Body of pancreas (tissue), 4 donors: Measurements from ENCODE around the gene UFM1. TPM values are rescaled to one million over a fixed set of nuclear protein-coding genes. Genes with fewer than 3 reads are reported as not detected.
"Not testable (repeated sequence)": the region's sequence is repeated elsewhere in the genome, so short reads cannot be mapped to it uniquely, and the experiment has no call there.

Experiments
- ATAC-seq: fragments of 150-250 bp; one replicate; pipeline ENCODE4 v1.9.1; 2016
- DNase-seq, 4 donors: peaks; one replicate each; pipeline ENCODE4 v3.0.0-alpha.2; 2019
- H3K27ac ChIP-seq, 4 donors: fragments of 200-600 bp; sonication (generic); 1 replicate in 3 of 4; 2 replicates in 1 of 4; pipeline versions ENCODE4 v1.5.1 to v1.6.1; 2016 to 2019; ENCODE audit warnings: mild to moderate bottlenecking in 1 of 4, mixed read lengths in 1 of 4, moderate library complexity in 1 of 4
- H3K27me3 ChIP-seq, 2 donors: fragments of 200-600 bp; sonication (generic); one replicate each; pipeline ENCODE4 v1.6.0; 2016; ENCODE audit warnings: mild to moderate bottlenecking in 1 of 2
- H3K36me3 ChIP-seq, 2 donors: fragments of 200-600 bp; sonication (generic); replicated peaks in 1 of 2; 2 replicates each; pipeline ENCODE4 v1.5.1; 2016; ENCODE audit warnings: low read depth in 2 of 2; ENCODE audit not compliant: insufficient read depth in 1 of 2
- H3K4me1 ChIP-seq: fragments of 200-600 bp; sonication (generic); one replicate; pipeline ENCODE4 v1.6.0; 2016
- H3K4me3 ChIP-seq, 2 donors: fragments of 200-600 bp; sonication (generic); 1 replicate in 1 of 2; 2 replicates in 1 of 2; pipeline ENCODE4 v1.5.1; 2016 to 2019
- H3K9me3 ChIP-seq, 3 donors: fragments of 200-600 bp; sonication (generic); 1 replicate in 2 of 3; 2 replicates in 1 of 3; pipeline ENCODE4 v1.5.1; 2016
- POLR2A ChIP-seq, 3 donors: fragments of 450-650 bp; IDR thresholded peaks; one replicate each; pipeline ENCODE4 v1.6.1; 2016; ENCODE audit warnings: antibody characterized with exemption in 3 of 3, mild to moderate bottlenecking in 2 of 3
- WGBS, 2 donors: methylation state at CpG; one replicate each; pipeline ENCODE4 v1.1.5; 2017; 5-methylcytosine and 5-hydroxymethylcytosine counted together
- intact Hi-C: fragments of 100-400 bp; cut with DNase I; formaldehyde crosslinking; loops from one replicate; pipeline ENCODE4 v1.15.1; 2023
- total RNA-seq, 2 donors: library from RNA; depleted of rRNA; stranded (reverse); fragments of >200 nt; gene quantifications; one replicate each; pipeline ENCODE4 v1.1.0, GENCODE V29; 2016
- TF ChIP-seq, protein P1 (sequence below), 7 experiments: fragments of 450-650 bp in 4 of 7; fragments of 200-600 bp in 3 of 7; sonication (generic) in 3 of 7; IDR thresholded peaks; one replicate each; pipeline ENCODE4 v1.5.1; 2016 to 2019; ENCODE audit warnings: antibody characterized with exemption in 7 of 7

Gene UFM1
- total RNA-seq, 2 donors from 2014 or later = 44.8 to 65.9 TPM

DNA sequence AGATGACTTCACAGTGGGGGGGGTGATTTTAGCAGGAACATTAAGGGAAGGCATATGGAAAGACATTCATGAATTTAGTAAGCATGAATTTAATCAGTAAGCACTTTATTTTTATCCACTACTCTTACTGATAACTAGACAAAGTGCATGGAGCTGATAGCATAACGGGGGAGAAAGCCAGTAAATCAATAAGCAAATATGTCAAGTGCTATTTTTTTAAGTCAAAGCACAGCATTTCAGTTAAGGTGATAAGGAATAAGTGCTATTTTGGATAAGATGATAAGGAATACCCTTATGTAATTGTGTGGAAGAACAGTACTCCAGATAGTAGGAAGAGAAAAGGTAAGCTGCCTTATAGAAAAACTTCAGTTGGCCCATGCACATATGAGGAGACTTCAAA, 19.4 kb downstream of the UFM1 start:
- Histone ChIP-seq H3K4me3 (no peak overlapping the region), H3K9me3 (no peaks in the 10 kb centered on the region), H3K4me1 (no peaks in the 10 kb centered on the region), H3K36me3 (no peaks in the 10 kb centered on the region), H3K27me3 (no peaks in the 10 kb centered on the region), H3K27ac (no peak overlapping the region)
- no peak for ATAC-seq
- TF ChIP-seq, protein P1, sequence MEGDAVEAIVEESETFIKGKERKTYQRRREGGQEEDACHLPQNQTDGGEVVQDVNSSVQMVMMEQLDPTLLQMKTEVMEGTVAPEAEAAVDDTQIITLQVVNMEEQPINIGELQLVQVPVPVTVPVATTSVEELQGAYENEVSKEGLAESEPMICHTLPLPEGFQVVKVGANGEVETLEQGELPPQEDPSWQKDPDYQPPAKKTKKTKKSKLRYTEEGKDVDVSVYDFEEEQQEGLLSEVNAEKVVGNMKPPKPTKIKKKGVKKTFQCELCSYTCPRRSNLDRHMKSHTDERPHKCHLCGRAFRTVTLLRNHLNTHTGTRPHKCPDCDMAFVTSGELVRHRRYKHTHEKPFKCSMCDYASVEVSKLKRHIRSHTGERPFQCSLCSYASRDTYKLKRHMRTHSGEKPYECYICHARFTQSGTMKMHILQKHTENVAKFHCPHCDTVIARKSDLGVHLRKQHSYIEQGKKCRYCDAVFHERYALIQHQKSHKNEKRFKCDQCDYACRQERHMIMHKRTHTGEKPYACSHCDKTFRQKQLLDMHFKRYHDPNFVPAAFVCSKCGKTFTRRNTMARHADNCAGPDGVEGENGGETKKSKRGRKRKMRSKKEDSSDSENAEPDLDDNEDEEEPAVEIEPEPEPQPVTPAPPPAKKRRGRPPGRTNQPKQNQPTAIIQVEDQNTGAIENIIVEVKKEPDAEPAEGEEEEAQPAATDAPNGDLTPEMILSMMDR (IDR thresholded peaks at IDR 0.05) = no peak
- TF ChIP-seq POLR2A (IDR thresholded peaks at IDR 0.05) = no peak
- intact Hi-C loops = no loop called here
- 13 to 15% methylated on average over 1 of the region's 1 CpG for WGBS, 2 donors
- no peak for DNase-seq

DNA sequence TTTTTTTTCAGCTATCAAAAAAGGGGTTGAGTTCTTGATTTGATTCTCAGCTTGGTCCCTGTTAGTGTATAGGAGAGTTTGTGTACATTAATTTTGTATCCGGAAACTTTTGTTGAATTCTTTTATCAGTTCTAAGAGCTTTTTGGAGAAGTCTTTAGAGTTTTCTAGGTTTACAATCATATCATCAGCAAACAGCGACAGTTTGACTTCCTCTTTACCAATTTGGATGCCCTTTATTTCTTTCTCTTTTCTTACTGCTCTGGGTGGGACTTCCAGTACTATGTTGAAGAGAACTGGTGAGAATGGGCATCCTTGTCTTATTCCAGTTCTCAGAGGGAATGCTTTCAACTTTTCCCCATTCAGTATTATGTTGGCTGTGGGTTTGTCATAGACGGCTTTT, 20.4 kb downstream of the UFM1 start:
- DNase-seq, H3K9me3 ChIP-seq, H3K27ac ChIP-seq, H3K36me3 ChIP-seq, ATAC-seq, H3K4me1 ChIP-seq, H3K4me3 ChIP-seq, intact Hi-C loops, H3K27me3 ChIP-seq: not testable (repeated sequence)
- WGBS, 2 donors = 72 to 85% methylated on average over 3 of the region's 3 CpGs

DNA sequence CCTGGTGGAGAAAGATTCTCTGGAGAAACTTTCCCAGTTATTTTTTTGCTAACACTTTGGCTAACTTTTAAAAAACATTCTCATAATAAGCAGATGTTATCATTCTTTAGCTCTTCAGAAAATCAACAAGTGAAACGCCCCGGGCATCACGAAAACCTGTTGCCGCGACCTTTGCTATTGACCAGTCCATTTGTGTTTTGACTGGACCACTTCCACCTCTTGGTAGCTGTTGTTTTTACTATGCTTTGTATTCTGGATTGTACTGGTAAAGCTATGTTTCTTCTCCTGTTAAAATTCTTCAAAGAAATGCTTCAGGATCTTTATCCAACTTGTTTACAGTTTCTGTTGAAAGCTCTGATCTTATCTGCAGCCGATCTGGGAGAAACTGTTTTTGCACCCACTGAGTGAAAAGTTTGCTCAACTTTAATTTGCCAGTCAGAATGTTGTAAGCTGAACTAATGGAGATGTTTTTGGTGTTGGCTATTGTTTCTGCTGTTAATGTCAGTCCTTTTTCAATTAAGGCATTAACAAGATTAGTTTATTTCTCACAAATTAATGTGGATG, 23.3 kb downstream of the UFM1 start:
- TF ChIP-seq, protein P1 (IDR thresholded peaks at IDR 0.05) = no peak
- TF ChIP-seq POLR2A (IDR thresholded peaks at IDR 0.05) = no peak
- no peak for ATAC-seq
- no peaks in the 10 kb centered on the region for H3K36me3 ChIP-seq
- no peaks in the 10 kb centered on the region for H3K9me3 ChIP-seq
- H3K4me3 ChIP-seq = no peak overlapping the region
- DNase-seq = no peak
- intact Hi-C loops = no loop called here
- no peak overlapping the region for H3K27ac ChIP-seq
- 37 to 38% methylated on average over 6 of the region's 6 CpGs for WGBS, 2 donors
- no peaks in the 10 kb centered on the region for H3K4me1 ChIP-seq
- no peaks in the 10 kb centered on the region for H3K27me3 ChIP-seq

DNA sequence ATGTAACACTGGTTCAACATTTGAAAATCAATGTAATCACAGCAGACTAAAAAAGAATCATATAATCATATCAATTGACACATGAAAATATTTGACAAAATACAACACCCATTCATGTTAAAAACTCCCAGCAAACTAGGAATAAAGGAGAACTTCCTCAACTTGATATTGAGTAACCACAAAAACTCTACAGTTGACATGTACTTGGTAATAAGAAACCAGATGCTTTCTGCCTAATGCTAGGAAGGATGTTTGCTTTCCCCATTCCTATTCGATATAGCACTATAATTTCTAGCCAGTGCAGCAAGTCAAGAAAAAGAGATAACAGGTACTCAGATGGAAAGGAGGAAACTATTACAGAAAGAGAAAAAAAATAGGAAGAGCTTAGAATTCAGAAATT, 26.9 kb downstream of the UFM1 start:
- no peak overlapping the region for H3K4me3 ChIP-seq
- TF ChIP-seq, protein P1 (IDR thresholded peaks at IDR 0.05) = no peak
- TF ChIP-seq POLR2A (IDR thresholded peaks at IDR 0.05) = no peak
- no peaks in the 10 kb centered on the region for H3K9me3 ChIP-seq
- ATAC-seq = no peak
- DNase-seq = no peak
- H3K27me3 ChIP-seq = no peaks in the 10 kb centered on the region
- intact Hi-C loops = no loop called here
- H3K27ac ChIP-seq = no peak overlapping the region
- 0% methylated on average over 1 of the region's 1 CpG for WGBS, 2 donors
- H3K4me1 ChIP-seq = no peaks in the 10 kb centered on the region
- H3K36me3 ChIP-seq = no peaks in the 10 kb centered on the region

DNA sequence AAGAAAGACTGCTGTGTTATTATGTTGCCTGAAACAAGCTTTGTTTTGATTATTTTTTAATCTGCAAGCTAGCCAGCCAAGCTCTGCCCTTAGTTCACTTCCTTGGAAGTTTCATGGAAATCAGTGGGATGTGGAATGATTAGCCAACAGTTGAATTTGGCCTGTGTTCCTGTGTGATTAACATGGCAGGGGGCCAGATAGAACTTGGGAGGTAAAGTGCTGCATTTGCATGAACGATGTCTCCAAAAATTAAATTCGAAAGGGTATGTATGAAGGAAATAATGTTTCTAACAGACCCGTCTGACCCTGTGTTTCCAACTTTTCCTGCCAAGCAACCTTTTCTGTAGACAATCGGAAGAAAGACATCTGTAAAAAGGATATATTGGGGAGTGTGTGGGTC, 32.2 kb downstream of the UFM1 start:
- intact Hi-C loops = no loop called here
- no peak for ATAC-seq
- 38 to 53% methylated on average over 4 of the region's 4 CpGs for WGBS, 2 donors

More for the DNA sequence above, 32.2 kb downstream of the UFM1 start:
- H3K36me3 ChIP-seq = no peaks in the 10 kb centered on the region
- no peak overlapping the region for H3K4me3 ChIP-seq
- peak in 1 of 4 donors; percentile 10 for DNase-seq
- H3K27ac ChIP-seq = no peak overlapping the region
- TF ChIP-seq, protein P1 (IDR thresholded peaks at IDR 0.05) = no peak
- no peak for TF ChIP-seq POLR2A (IDR thresholded peaks at IDR 0.05)
- H3K27me3 ChIP-seq = no peaks in the 10 kb centered on the region
- no peaks in the 10 kb centered on the region for H3K4me1 ChIP-seq
- H3K9me3 ChIP-seq = no peaks in the 10 kb centered on the region
